HepG2 (cell line): ENCODE data around the gene CEP164. TPM values are rescaled to one million over a fixed set of nuclear protein-coding genes. Genes with fewer than 3 reads are reported as not detected.
A peak's percentile ranks its signal among the peaks of the same experiment; 100 is the strongest.

Experiments used
- FOXA3 ChIP-seq: IDR thresholded peaks from 2 replicates; pipeline ENCODE4 v1.6.1; 2016; ENCODE audit warnings: missing genetic modification reagents, missing compliant biosample characterization
- HMG20B ChIP-seq: conservative IDR thresholded peaks from 2 replicates; pipeline ENCODE4 v1.6.1; 2016; ENCODE audit warnings: missing genetic modification reagents, missing compliant biosample characterization
- KLF11 ChIP-seq: IDR thresholded peaks from 2 replicates; pipeline ENCODE4 v1.6.1; 2016; ENCODE audit warnings: missing compliant biosample characterization
- MIXL1 ChIP-seq: IDR thresholded peaks from 2 replicates; pipeline ENCODE4 v1.6.1; 2016
- MZF1 ChIP-seq: sonication (generic); formaldehyde crosslinking; IDR thresholded peaks from 2 replicates; pipeline ENCODE4 v1.8.1; 2023; ENCODE audit warnings: mild to moderate bottlenecking, missing genetic modification reagents, borderline replicate concordance
- NONO ChIP-seq, 2 experiments: fragments of 450-650 bp in 1 of 2; sonication (generic) in 1 of 2; formaldehyde crosslinking in 1 of 2; IDR thresholded peaks in 1 of 2; conservative IDR thresholded peaks in 1 of 2; 2 replicates each; pipeline versions ENCODE4 v1.6.1 to v1.8.0; 2017 to 2022; ENCODE audit warnings: mild to moderate bottlenecking in 1 of 2, missing genetic modification reagents in 1 of 2, moderate library complexity in 1 of 2
- NR2C2 ChIP-seq: sonication (generic); formaldehyde crosslinking; IDR thresholded peaks from 2 replicates; pipeline ENCODE4 v1.4.0; 2020; ENCODE audit warnings: missing genetic modification reagents, mild to moderate bottlenecking, moderate library complexity, borderline replicate concordance
- SP5 ChIP-seq: IDR thresholded peaks from 2 replicates; pipeline ENCODE4 v1.6.1; 2016; ENCODE audit warnings: low read depth, borderline replicate concordance
- SRY ChIP-seq: sonication (generic); formaldehyde crosslinking; IDR thresholded peaks from 2 replicates; pipeline ENCODE4 v1.8.0; 2022; ENCODE audit warnings: mild to moderate bottlenecking, missing genetic modification reagents
- STAT5B ChIP-seq: sonication (generic); formaldehyde crosslinking; IDR thresholded peaks from 2 replicates; pipeline ENCODE4 v1.4.0; 2020; ENCODE audit warnings: missing genetic modification reagents
- U2AF1 ChIP-seq: fragments of 200-400 bp; formaldehyde crosslinking; optimal IDR thresholded peaks from 2 replicates; pipeline ENCODE3; 2017; ENCODE audit warnings: mild to moderate bottlenecking, low read depth, low read length
- ZNF143 ChIP-seq: sonication (generic); formaldehyde crosslinking; IDR thresholded peaks from 2 replicates; pipeline ENCODE4 v1.4.0; 2020; ENCODE audit warnings: missing genetic modification reagents
- ZNF292 ChIP-seq: sonication (generic); formaldehyde crosslinking; IDR thresholded peaks from 2 replicates; pipeline ENCODE4 v1.8.1; 2022; ENCODE audit warnings: mild to moderate bottlenecking, low read depth, missing genetic modification reagents, borderline replicate concordance
- ZNF431 ChIP-seq: sonication (generic); formaldehyde crosslinking; IDR thresholded peaks from 2 replicates; pipeline ENCODE4 v1.9.0; 2022; ENCODE audit warnings: missing genetic modification reagents, low read depth, mild to moderate bottlenecking, borderline replicate concordance
- ZNF441 ChIP-seq: sonication (generic); formaldehyde crosslinking; IDR thresholded peaks from 2 replicates; pipeline ENCODE4 v1.7.0; 2021; ENCODE audit warnings: missing genetic modification reagents, borderline replicate concordance
- ZNF678 ChIP-seq: sonication (generic); formaldehyde crosslinking; IDR thresholded peaks from 2 replicates; pipeline ENCODE4 v1.4.0; 2020; ENCODE audit warnings: mild to moderate bottlenecking, missing genetic modification reagents
- polyA plus RNA-seq, 8 experiments: library from polyadenylated mRNA; depleted of rRNA in 3 of 8; stranded (reverse) in 7 of 8; unstranded in 1 of 8; fragments of >200 nt; fragmentation: Illumina TruSeq in 4 of 8; extraction: Trizol in 4 of 8; gene quantifications; 2 replicates each; pipeline versions ENCODE4 v1.2.1 to v1.2.3, GENCODE V29; 2011 to 2016; ENCODE audit warnings: low read depth in 4 of 8, missing spikeins in 1 of 8, mixed read lengths in 1 of 8; ENCODE audit not compliant: insufficient read depth in 1 of 8
- total RNA-seq, 5 experiments: library from RNA; depleted of rRNA; stranded (reverse); fragments of >200 nt; fragmentation: Illumina TruSeq; extraction: Trizol; gene quantifications; 2 replicates each; pipeline ENCODE4 v1.2.3, GENCODE V29; 2016; ENCODE audit warnings: low read depth in 1 of 5
- TF ChIP-seq, protein P1 (sequence below): sonication (generic); formaldehyde crosslinking; IDR thresholded peaks from 2 replicates; pipeline ENCODE4 v1.4.0; 2020; ENCODE audit warnings: missing genetic modification reagents
- TF ChIP-seq, protein P2 (sequence below): IDR thresholded peaks from 2 replicates; pipeline ENCODE4 v1.6.1; 2012; ENCODE audit warnings: low read depth, low read length, improper control_type of control experiment
- TF ChIP-seq, protein P3 (sequence below): sonication (generic); formaldehyde crosslinking; conservative IDR thresholded peaks from 2 replicates; pipeline ENCODE4 v1.4.0; 2020; ENCODE audit warnings: missing genetic modification reagents
- TF ChIP-seq, protein P4 (sequence below): IDR thresholded peaks from 2 replicates; pipeline ENCODE4 v1.6.1; 2016; ENCODE audit warnings: mild to moderate bottlenecking
- TF ChIP-seq, protein P5 (sequence below): sonication (generic); formaldehyde crosslinking; IDR thresholded peaks from 2 replicates; pipeline ENCODE4 v1.8.1; 2023; ENCODE audit warnings: mild to moderate bottlenecking, missing genetic modification reagents, borderline replicate concordance

Gene CEP164
- total and polyA plus RNA-seq, 2 of the 13 experiments (the other 11 are each of a cell fraction or from before 2014, with no cell fraction given): 11.4 to 15.2 TPM

DNA sequence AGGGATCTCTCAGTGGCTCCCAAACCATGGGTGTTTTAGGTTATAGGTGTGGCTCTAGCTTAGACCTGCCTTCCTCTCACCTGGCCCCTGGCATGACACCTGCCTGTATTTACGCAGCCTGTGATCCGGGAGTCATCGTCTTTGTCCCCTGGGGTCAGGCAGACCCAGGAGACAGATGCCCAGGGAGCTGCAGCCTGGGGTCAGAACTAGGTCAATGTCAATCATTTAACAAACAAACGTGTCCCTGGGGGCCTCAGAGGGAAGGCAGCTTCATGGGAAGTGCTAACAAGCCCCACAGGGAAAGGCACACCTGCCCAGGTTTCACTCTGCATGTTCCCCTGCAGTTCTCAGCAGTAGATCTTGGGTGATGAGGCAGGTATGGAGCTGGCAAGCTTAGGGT is 24.6 kb upstream of the CEP164 start (continued):
- TF ChIP-seq, protein P1, sequence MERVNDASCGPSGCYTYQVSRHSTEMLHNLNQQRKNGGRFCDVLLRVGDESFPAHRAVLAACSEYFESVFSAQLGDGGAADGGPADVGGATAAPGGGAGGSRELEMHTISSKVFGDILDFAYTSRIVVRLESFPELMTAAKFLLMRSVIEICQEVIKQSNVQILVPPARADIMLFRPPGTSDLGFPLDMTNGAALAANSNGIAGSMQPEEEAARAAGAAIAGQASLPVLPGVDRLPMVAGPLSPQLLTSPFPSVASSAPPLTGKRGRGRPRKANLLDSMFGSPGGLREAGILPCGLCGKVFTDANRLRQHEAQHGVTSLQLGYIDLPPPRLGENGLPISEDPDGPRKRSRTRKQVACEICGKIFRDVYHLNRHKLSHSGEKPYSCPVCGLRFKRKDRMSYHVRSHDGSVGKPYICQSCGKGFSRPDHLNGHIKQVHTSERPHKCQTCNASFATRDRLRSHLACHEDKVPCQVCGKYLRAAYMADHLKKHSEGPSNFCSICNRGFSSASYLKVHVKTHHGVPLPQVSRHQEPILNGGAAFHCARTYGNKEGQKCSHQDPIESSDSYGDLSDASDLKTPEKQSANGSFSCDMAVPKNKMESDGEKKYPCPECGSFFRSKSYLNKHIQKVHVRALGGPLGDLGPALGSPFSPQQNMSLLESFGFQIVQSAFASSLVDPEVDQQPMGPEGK (CRISPR knock-in tag): peak; percentile 75
- peak; percentile 51; the same call in 1 of the 2 replicates for TF ChIP-seq ZNF292 (CRISPR knock-in tag)
- no peak for TF ChIP-seq HMG20B (CRISPR knock-in tag)
- peak; percentile 20; the same call in 1 of the 2 replicates for TF ChIP-seq SP5
- TF ChIP-seq, protein P2, sequence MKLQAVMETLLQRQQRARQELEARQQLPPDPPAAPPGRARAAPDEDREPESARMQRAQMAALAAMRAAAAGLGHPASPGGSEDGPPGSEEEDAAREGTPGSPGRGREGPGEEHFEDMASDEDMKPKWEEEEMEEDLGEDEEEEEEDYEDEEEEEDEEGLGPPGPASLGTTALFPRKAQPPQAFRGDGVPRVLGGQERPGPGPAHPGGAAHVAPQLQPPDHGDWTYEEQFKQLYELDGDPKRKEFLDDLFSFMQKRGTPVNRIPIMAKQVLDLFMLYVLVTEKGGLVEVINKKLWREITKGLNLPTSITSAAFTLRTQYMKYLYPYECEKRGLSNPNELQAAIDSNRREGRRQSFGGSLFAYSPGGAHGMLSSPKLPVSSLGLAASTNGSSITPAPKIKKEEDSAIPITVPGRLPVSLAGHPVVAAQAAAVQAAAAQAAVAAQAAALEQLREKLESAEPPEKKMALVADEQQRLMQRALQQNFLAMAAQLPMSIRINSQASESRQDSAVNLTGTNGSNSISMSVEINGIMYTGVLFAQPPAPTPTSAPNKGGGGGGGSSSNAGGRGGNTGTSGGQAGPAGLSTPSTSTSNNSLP: no peak
- TF ChIP-seq, protein P3, sequence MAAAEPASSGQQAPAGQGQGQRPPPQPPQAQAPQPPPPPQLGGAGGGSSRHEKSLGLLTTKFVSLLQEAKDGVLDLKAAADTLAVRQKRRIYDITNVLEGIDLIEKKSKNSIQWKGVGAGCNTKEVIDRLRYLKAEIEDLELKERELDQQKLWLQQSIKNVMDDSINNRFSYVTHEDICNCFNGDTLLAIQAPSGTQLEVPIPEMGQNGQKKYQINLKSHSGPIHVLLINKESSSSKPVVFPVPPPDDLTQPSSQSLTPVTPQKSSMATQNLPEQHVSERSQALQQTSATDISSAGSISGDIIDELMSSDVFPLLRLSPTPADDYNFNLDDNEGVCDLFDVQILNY: no peak
- TF ChIP-seq, protein P4, sequence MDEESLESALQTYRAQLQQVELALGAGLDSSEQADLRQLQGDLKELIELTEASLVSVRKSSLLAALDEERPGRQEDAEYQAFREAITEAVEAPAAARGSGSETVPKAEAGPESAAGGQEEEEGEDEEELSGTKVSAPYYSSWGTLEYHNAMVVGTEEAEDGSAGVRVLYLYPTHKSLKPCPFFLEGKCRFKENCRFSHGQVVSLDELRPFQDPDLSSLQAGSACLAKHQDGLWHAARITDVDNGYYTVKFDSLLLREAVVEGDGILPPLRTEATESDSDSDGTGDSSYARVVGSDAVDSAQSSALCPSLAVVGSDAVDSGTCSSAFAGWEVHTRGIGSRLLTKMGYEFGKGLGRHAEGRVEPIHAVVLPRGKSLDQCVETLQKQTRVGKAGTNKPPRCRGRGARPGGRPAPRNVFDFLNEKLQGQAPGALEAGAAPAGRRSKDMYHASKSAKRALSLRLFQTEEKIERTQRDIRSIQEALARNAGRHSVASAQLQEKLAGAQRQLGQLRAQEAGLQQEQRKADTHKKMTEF (CRISPR knock-in tag): peak; percentile 35; the same call in 1 of the 2 replicates
- TF ChIP-seq ZNF431: no peak
- TF ChIP-seq U2AF1: no peak
- TF ChIP-seq NR2C2 (CRISPR knock-in tag): no peak; the same call in 1 of the 2 replicates
- TF ChIP-seq MIXL1 (CRISPR knock-in tag): 0 out of 2 replicates have a peak, but pooled peaks have one; percentile 43
- no peak for TF ChIP-seq KLF11 (CRISPR knock-in tag)
- TF ChIP-seq ZNF441: no peak
- no peak for TF ChIP-seq SRY (CRISPR knock-in tag)
- no peak for TF ChIP-seq NONO (IDR thresholded peaks at IDR 0.05)
- TF ChIP-seq NONO (CRISPR knock-in tag; conservative IDR thresholded peaks at IDR 0.05): peak; percentile 70; the same call in 1 of the 2 replicates
- TF ChIP-seq ZNF678: no peak
- TF ChIP-seq MZF1 (CRISPR knock-in tag): no peak
- TF ChIP-seq STAT5B: no peak
- TF ChIP-seq, protein P5, sequence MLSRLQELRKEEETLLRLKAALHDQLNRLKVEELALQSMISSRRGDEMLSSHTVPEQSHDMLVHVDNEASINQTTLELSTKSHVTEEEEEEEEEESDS (CRISPR knock-in tag): no peak
- TF ChIP-seq FOXA3 (CRISPR knock-in tag): peak; percentile 53
- no peak for TF ChIP-seq ZNF143 (CRISPR knock-in tag)
